ENCODE results near the gene SERTAD2.

Gene SERTAD2

DNA sequence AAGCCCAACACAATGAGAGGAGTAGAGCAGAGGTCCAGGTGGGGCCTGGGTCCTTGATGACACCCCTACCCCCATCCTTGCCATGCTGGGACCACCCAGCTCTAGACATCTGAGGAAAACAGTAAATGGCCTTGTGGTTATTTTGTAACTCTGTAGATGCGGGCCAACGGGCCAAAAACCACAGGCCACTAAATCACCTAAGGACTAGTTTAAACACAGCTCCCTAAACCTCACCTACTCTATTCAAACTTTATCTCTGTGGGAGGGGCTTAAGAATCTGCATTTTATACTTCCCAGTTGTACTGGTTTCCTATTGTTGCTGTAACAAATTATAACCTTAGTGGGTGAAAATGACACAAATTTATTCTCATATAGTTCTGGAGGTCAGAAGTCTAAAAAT is 19.0 kb upstream of the SERTAD2 start:
- no peak for DNase-seq

DNA sequence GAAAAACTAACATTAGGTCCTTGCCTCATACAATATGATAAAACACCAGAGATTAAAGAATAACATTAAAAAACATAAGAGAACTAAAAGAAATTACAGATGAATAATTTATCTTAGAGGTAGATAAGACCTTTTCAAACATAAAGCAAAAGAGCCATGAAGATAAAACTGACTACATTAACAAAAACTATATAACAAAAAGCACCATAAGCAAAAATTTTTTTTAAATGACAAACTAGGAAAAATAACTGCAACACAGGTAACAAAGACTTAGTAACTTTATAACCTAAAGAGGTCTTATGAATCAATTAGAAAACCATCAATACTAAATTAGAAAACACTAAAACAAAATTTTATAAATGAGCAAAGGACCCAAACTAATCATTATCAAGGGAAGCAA is 16.3 kb upstream of the SERTAD2 start:
- no peak for DNase-seq

DNA sequence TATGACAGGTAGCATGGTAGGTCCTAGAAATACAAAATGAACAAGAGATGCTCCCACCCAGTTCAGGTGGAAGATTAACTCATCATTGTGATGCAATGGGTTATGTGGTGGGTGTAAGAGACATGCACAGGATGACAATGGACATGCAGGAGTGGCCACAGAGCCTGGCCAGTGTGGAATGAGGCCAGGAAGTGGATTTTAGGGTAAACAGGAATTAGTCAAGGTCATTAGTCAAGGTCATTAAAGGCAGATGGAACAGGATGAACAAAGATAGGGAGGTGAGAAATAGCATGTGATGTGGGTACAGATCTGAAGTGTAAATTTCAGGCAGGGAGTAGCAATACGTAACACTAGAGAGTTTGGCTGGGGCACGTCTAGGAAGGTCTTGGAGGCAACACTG is 15.6 kb upstream of the SERTAD2 start:
- no peak for DNase-seq

DNA sequence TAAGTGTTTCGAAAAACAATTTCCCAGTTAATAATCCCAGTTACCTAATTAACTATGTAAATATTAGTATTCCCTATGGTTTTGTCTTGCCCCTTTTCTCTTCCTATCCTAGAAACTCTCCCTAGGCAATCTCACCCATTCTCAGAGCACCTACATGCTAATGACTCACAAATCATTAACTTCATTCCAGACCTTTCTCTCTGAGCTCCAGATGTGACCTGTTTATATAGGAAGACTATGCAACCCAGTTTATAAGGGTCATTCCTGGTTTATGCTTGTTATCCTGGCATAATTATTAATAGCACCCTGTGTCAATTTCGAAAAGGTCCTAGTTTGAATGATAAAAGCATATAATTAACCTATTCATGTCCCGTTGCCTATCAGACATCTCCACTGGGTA is 14.8 kb upstream of the SERTAD2 start:
- no peak for DNase-seq

DNA sequence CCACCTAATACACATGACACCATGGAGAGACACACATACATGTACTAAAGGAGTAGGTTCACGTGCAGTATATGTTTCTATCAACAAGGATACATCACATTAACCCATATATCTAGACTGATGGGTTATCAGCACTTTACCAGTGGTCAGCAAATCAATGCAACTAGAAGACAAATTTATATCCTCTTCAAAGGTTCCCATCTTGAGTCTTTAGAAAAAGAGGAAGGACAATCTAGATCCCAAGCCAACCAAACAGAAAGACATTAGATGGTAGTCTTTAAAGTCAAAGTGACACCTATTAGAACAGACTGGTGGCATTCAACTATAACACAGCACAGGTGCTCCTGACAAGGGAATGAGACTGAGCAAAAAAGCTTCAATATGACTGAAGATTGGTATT is 13.8 kb upstream of the SERTAD2 start:
- no peak for DNase-seq

DNA sequence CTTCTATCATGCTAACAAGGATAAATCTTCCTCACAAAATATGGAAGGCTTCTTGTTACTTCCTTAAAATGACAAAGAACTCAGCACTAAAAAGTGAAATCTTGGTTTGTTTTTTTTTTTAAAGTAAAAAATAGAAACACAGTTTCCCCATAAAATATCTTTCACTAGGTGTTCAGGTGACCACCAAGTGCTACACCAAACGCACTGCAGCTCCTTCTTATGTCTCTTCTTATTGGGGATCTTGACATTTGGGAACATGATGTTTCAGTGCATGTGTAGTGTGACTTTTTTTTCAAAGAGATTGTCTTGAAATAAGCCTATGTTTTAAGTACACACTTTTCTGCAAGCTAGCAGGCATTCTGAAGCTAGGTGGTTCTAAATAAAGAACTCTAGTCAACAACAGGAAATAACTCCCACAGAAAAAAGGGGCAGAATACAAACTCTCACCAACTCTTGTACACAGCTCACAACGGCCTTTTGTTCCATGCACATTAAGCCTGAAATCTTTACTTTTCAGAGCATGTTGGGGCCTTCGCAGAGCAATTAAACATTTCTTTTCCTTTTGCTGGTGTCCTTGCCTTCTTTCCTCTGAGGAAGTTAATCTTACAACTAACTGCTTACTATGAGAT is 13.2 kb upstream of the SERTAD2 start:
- DNase-seq, result no peak

DNA sequence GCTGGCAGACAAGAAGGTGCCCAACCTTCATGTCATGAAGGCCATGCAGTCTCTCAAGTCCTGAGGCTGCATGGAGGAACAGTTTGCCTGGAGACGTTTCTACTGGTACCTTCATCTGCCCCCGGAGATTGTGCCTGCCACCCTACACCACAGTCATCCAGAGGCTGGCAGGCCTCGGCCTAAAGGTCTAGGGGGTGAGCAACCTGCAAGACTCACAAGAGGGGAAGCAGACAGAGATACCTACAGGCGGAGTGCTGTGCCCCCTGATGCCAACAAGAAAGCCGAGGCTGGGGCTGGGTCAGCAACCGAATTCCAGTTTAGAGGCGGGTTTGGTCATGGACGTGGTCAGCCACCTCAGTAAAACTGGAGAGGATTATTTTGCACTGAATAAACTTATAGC is 12.0 kb upstream of the SERTAD2 start:
- no peak for DNase-seq

DNA sequence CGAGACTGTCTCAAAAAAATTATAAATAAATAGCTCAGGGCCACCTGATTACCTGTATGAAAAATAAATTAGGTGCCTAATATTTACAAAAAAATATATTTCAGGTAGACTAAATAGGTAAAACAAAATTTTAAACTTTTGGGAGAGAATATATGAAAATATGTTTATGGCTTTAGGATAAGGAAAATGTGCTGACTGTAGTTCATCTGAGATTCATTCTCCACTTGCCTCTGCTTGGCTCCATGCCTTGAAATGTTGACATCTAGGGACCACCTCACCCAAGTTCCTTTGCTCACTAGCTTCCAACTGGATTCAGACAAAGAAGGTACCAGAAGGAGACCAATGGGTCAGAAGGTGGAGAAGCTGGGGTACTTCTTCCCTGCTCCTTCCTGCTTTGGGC is 9.7 kb upstream of the SERTAD2 start:
- DNase-seq, result no peak

DNA sequence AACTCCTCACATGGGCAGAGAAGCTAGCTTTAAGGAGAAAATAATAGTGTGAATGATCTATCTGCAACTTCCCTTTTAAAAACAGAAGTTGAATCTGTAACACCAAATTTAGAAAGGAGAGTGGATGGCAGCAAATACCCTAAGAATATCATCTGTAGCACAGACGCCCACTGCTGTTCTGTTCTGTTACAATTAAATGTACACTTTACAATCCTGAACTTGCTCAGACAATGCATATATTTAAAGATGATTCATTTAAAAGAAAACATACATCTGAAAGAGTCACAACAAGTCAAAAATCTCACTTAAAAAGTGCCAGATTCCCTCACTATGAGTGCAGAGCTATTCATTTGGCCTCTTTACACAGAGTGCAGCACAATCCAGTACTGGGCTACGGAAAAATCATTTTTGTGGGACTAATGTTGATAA is 8.0 kb upstream of the SERTAD2 start:
- no peak for DNase-seq

DNA sequence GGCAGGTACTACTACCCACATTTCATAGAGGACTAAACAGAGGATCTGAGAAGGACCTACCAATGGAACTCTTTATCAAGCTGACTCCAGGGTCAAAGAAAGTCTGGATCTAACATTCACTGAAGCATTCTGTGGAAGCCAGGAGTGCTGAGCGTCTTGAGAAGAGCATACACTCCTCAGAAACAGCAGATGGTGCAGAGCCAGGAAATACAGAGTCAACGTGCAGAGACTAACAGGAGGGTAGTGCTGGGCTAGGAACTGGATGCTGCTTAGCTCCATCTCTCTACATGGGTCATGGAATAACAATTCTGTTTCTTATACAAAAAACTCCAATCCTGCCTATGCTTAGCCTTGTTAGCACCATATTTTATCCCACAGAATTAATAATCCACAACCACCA is 5.5 kb upstream of the SERTAD2 start:
- DNase-seq, result no peak

DNA sequence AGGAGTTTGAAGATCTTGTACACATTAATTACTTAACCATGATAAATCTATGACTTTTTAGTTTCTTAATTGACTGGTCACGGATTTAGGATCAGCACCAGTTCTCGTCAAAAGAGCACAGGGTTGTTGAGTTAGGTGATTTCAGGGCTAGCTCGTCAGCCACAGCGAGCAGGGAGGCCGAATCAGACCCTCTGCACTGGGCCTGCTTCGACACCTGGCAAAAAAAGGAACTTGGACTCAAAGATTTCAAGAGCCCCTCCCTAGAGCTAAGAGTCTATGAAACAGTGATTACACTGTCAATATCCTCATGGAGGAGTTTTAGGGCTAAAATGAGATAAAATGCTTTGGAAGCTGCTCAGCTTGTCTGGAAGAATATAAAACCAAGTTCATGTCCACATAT is 4.6 kb upstream of the SERTAD2 start:
- DNase-seq, result no peak

DNA sequence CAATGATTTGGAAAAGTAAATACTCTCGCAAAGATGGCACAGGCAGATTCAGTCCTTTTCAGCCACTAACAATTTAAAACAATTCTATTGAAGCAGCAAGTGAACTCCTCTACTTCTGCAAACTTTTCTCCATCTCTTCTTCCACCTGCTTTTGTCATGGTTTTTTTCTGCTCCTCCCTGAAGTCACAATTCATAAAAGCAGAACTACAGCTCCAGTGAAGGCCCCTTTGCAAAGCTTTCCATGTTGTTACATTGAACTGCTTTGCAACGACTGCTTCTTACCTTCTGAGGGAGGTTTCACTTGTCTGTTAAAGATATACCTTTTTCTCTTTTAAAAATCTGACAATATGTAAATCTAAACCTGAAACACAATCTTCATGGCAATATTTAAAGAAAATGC is 3.7 kb upstream of the SERTAD2 start:
- no peak for DNase-seq

DNA sequence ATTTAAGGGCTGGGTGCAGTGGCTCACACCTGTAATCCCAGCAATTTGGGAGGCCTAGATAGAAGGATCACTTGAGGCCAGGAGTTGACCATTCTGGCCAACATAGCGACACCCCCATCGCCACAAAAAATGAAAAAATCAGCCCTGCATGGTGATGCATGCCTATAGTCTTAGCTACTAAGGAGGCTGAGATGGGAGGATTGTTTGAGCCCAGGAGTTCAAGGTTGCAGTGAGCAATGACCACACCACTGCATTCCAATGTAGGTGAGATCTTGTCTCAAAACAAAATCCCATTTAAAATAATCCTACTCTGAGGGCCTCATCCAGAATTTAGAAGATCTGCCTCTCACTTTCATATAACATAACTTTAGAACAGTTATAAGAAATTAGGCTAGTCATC is 2.7 kb upstream of the SERTAD2 start:
- DNase-seq, result no peak

DNA sequence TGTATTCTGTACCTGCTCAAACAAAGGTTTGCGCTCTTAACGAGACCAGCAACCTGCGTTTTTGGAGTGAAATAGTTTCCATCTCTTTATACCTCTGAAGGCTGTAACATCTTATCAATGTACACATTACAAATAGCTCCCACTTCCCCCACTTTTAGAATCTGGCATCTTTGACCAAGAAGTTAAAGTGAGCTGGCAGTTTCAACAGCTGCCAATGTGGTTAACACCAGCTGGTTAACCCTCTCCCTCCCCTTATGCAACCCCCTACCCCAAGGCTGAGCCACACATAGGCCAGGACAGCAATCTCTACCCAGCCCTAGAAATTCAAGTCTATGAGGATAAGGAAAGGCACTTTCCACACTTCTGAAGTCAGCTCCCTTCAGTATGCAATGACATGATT is 2.2 kb upstream of the SERTAD2 start:
- DNase-seq, result no peak

DNA sequence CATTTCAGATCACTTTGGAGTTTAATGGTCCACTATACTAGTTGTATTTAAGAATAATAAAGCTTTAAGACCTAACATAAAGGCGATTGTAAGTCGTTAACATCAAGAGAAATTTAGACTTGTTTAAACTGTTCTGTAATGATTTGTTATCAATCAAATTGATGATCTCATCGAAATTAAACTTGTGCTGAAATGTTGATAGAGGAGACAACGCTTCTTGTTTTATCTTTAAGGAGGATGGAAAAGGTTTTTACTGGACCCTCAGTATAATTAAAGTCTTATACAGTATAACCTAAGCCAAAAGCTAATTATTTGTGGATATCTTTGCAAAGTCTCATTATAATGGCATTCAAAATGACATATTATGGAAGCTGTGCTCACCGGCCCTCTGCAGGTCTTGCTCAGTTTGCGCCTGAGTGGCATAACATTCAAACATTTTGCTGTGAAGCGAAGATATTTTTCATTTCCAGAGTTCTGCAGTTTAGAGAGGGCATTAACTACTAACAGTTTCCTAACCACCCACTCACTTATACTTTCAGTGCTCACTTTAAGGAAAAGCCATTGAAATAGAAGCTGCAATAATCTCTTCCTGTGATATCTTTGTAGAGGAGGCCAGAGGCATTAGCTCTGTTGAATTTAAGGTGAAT is 1.4 kb upstream of the SERTAD2 start:
- no peak for DNase-seq

DNA sequence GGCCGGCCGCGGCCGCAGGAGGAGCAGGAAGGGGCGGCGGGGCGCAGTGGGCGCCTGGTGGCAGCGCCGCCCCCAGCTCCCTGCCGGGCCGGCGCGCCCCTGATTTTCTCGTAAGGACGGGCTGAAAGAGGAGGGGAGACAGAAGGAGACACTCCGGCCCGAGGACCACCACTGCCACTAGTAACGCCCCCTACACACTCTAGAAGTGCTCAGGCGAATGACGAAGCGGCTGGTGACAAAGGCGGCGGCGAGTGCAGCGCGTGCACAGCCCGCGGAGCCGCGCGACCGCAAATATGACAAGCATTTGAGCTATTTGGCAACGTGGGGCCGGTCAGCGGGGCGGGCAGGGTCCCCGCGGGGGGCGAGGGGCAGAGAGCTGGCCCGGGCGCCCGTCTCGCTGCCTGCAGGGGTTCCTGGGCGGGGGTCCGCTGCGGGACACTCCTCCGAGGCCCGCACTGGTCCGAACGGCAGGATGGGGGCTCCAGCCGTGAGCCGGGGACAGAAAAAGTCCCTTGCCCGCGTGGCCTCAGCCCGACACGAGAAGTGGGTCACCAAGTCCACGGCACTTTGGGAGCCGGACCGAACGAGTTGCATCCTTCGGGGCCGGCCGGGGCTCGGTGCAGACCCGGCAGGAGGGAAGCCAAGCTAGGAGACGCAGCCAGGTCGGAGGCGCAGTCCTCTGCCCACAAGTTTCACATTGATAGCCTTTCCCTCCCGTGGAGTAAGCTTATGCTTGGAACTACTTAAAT is 524 bp upstream of the SERTAD2 start:
- DNase-seq, result peak; percentile 67

DNA sequence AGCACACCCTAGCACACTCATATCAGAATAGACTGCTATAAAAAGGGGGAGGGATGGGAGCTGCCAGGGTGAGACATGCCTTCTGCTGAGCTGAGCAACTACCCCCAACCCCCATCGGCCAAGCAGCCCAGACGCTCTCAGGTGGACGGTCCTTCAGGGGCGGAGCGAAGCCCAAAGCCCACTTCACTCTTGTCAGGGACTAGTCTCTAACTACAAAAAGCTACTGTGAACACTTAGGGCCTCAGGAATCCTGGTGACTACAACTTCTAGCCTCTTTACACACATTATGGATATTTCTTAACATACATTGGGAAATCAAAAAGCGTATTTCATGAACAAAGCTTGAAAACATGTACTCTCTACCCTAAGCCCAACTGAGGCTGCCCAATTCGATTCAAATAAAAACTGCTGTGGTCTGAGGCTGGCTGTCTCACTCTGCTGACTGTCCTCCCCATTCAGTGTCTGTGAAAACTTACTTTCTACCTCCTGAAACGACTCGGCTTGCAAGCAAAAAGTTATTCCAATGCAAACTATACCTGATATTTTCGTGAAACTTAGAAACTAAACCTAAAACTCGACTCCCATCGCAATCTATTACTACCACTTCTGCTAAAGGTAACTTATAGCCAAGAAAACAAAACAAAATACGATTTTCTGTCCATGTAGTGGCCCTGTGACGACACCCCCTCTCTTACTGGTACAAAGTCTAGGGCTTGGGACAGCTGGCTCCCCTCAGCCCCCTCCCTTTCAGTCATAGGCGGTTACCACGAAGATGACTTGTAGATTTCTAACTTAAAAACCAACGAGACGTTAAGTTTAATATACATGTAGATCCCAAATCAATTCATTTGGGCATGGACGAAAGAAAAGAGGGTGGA is 1.2 kb downstream of the SERTAD2 start:
- DNase-seq, result no peak

DNA sequence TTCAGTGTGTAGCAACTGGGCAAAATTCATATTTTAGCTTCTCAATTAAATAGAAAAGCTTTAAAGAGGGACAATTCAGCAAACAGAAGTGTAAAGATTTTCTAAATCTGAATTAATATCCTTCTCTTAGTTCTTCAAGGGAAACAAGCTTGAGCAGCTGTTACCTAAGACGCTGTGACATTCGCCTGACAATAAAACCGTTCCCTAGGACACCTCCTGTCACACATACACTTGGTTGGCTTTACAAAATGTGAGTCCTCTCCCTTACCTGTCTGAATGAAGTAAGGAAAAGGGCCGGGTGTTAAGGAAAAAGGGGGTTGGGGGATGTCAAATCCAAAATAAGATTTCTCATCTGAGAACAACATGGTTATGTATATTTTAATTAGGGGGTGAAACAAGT is 2.1 kb downstream of the SERTAD2 start:
- DNase-seq, result no peak

DNA sequence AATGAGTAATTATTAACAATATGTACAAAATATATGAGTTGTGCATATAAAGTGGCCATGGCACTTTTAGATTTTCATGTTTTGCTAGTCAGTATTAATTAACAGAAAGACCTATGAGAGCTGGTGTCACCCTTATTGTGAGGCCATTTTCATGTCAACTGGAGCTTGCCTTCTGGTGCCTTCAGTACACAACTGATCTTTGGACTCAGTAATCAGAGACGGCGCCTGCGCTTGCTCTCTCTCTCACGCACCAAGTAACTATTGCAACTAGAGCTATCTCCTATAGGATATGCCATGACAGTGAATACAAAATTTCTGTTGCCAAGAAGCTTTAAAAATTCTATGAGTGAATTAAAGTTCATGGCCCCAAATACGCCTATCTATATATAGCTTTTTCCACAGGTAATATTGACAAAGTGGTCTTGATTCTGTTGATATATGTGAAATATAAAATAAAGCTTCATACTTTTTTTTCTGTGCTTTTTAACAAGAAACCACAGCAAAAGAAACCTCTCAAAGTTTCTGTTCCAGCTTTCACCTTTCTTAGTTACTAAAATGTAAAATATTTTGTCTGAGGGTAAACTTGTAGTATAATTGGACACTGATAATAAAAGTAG is 2.9 kb downstream of the SERTAD2 start:
- DNase-seq, result no peak

DNA sequence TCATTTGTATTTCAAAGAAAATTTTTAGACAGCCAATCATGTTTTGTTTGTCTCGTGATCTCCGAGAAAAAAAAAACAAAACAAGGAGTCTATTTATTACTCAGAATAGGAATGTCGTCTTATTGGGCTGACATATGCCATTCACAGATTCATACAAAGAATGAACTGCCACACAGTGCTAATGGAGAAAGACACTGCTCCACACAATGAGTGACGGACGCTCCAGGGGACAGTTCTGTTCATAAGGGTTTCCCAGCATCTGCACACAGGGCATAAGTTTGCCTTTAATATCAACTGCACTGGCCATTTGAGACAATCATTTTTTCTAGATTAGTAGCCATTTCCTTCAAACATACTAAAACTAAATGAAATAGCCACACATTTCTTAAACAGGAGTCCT is 3.4 kb downstream of the SERTAD2 start:
- no peak for DNase-seq

DNA sequence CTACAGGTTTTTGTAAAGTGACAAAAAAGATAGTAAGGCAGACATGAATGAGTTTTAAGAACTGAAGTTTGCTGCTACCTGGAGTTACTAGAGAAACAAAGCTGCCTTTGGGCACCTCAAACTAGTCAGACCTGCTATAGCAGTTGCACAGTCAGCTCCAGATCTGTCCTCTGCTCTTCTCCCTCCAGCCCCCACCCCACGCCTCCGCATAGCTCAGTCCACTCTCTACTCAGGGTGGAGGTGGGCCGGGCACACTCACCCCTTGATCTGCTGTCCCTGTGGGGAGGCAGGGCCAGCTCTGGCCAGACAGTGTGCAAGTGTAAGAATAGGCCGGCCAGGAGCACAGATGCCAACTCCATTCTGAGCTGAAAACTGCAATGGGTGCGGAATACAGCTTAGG is 4.1 kb downstream of the SERTAD2 start:
- no peak for DNase-seq

DNA sequence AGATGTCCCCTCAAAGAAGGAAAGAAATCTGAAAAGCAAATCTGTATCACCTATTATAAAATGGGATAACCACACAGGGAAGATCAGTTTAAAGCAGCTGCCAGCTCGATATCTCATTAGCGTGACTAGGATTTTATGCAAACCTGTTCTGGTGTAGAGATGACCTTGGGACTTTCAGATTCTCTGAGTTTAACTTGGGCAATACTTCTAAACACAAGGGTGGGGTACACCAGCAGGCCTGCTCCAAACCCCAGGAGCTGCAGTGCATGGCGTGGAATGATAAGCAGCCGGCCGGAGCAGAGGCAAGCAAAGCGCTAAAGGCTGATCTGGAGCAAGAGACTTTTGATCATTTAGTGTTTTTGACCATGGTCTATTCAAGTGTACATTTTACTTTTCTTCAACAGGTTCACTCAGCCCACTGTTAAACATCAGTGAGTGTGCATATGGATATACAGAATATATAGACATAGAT is 4.7 kb downstream of the SERTAD2 start:
- no peak for DNase-seq
